PFSK-1 (cell line): Measurements from ENCODE around the gene DHX35.

Experiments used
- REST ChIP-seq, 2 experiments: IDR thresholded peaks; 2 replicates each; pipeline versions ENCODE4 v1.6.1 to v1.8.0; 2011 to 2012; ENCODE audit warnings: low read depth in 2 of 2, low read length in 2 of 2, control low read depth in 1 of 2, inconsistent platforms in 1 of 2, mild to moderate bottlenecking in 1 of 2, moderate library complexity in 1 of 2; ENCODE audit not compliant: insufficient read depth in 1 of 2
- SIN3A ChIP-seq: IDR thresholded peaks from 2 replicates; pipeline ENCODE4 v1.6.1; 2012; ENCODE audit warnings: mild to moderate bottlenecking, low read length, moderate library complexity, borderline replicate concordance; ENCODE audit not compliant: insufficient read depth

DNA sequence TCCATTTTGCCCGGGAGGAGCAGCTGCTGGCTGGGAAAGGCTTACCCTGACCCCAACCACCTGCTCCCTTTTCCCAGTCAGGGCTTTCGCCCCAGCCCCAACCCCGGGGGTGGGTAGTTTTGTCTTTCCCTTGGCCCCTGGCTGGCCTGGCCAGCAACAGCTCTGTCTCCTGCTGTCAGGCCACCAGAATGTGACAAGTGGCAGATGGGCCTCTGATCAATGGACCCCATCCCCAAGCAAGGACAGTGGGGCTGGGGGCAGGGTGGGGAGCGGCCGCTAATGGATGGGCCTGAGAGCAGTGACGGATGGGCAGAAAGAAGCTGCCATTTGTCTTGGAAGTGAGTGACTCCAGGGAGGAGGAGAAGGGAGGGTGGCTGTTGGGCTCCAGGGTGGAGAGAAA, 121.6 kb downstream of the DHX35 start:
- TF ChIP-seq REST (IDR thresholded peaks at IDR 0.05; ENCODE audit: insufficient read depth in 1 of 2, low read depth in 2 of 2, low read length in 2 of 2), result no peak
- TF ChIP-seq SIN3A, result no peak
